Stimulated activated naive B cell treated with anti-CD40 and anti-IgM and Interleukin-4, amounts not matched to agents 10 μg/mL and 1 μg/mL and 100 μg/mL, for 72 hours (primary cell): ENCODE data around the gene BBS9.
"Not testable (repeated sequence)": the region's sequence is repeated elsewhere in the genome, so short reads cannot be mapped to it uniquely, and the experiment has no call there.

ENCODE experiments used
- ATAC-seq, 2 donors: fragments of 150-1000 bp; cut with Tn5 transposase; replicated peaks; 2 replicates each; pipeline ENCODE4 v1.10.0; 2021; ENCODE audit warnings: moderate library complexity in 1 of 2
- DNase-seq: peaks from one replicate; pipeline ENCODE4 v3.0.0; 2021
- H3K27ac Mint-ChIP-seq: one replicate; pipeline ENCODE4 v1.8.0; 2022; ENCODE audit warnings: mild to moderate bottlenecking, mixed read lengths
- H3K27me3 Mint-ChIP-seq, 2 donors: one replicate each; pipeline ENCODE4 v1.8.0; 2022; ENCODE audit warnings: mixed read lengths in 2 of 2
- H3K36me3 Mint-ChIP-seq, 2 donors: one replicate each; pipeline ENCODE4 v1.8.0; 2022; ENCODE audit warnings: mixed read lengths in 2 of 2, mild to moderate bottlenecking in 1 of 2
- H3K4me1 Mint-ChIP-seq, 2 donors: one replicate each; pipeline ENCODE4 v1.8.0; 2022; ENCODE audit warnings: mixed read lengths in 2 of 2, mild to moderate bottlenecking in 1 of 2
- H3K4me3 Mint-ChIP-seq, 2 donors: one replicate each; pipeline ENCODE4 v1.8.0; 2022; ENCODE audit warnings: mild to moderate bottlenecking in 2 of 2, mixed read lengths in 2 of 2, moderate library complexity in 1 of 2
- H3K9me3 Mint-ChIP-seq, 2 donors: one replicate each; pipeline ENCODE4 v1.8.0; 2022; ENCODE audit warnings: mixed read lengths in 2 of 2, mild to moderate bottlenecking in 1 of 2

Gene BBS9

DNA sequence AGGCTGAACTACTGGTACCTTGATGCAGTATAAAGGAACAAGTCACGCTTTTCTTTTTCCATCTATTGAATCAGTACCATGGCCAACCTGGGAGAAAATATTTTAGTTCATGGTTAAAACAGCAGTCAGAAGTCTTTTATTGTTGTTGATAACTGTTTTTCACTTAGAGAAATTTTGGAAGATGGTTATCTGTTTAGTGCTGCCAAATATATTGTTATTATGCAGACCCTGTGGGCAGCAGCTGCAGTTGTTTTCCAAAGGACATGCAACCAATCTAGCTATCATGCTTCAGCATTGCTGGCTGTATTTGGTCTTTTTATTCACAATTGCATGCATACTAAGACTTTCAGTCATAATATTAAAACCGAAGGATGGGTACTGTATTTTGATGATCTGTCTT is 169.5 kb downstream of the BBS9 start:
- no peak for DNase-seq
- H3K9me3 Mint-ChIP-seq = peaks cover 25% of the 10 kb centered on the region in 2 donors
- H3K36me3 Mint-ChIP-seq = peaks cover 30 to 37% of the 10 kb centered on the region in 2 donors

DNA sequence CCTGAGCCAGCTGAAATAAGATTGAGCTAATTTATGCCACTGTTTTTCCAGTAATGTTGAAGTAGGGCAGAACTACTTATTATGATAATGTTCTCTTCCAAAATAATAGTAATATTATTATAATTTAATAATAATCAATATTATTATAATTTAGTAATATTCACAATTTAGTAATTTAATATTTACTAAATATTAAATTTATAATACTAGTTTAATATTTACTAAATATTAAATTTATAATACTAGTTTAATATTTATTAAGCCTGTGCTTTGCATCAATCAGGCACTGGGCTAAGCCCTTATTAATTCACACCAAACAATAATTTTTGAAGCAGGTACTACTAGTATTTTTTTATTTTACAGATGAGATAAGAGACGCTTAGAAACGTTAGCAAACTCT is 170.1 kb downstream of the BBS9 start:
- Mint-ChIP-seq H3K4me3 (no peak overlapping the region), H3K27ac (no peak overlapping the region), H3K27me3 (no peaks in the 10 kb centered on the region), H3K4me1 (peaks cover 0 to 2% of the 10 kb centered on the region in 2 donors), H3K36me3 (peaks cover 34 to 43% of the 10 kb centered on the region in 2 donors), H3K9me3 (peaks cover 25 to 26% of the 10 kb centered on the region in 2 donors)
- DNase-seq = no peak
- ATAC-seq = no peak

More for the DNA sequence above, 169.5 kb downstream of the BBS9 start:
- Mint-ChIP-seq H3K4me1 (peaks cover 0 to 2% of the 10 kb centered on the region in 2 donors), H3K4me3 (no peak overlapping the region), H3K27ac (no peak overlapping the region), H3K27me3 (no peaks in the 10 kb centered on the region)
- no peak for ATAC-seq

DNA sequence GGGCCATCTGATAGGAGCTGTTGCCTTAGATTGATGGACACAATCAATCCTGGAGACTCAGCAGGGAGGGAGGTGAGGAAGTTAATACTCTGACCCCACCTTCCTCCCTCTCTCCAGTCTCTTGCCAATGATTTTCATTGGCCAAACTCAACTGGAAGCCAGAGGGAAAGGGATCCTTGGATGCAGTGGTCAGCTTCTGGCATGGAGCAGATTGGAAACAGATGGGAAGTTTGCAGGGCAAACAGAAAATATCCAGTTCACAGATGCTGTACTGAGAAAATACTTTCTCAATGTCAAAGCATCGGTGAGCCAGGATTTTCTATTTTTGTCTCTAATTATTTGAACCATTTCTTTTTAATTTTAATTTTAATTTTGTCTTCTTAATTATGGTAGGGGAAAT is 170.8 kb downstream of the BBS9 start:
- no peak for DNase-seq
- Mint-ChIP-seq H3K36me3 (peaks cover 36 to 50% of the 10 kb centered on the region in 2 donors), H3K9me3 (peaks cover 25 to 26% of the 10 kb centered on the region in 2 donors), H3K27me3 (no peaks in the 10 kb centered on the region), H3K27ac (no peak overlapping the region), H3K4me3 (no peak overlapping the region), H3K4me1 (peaks cover 0 to 2% of the 10 kb centered on the region in 2 donors)
- no peak for ATAC-seq

DNA sequence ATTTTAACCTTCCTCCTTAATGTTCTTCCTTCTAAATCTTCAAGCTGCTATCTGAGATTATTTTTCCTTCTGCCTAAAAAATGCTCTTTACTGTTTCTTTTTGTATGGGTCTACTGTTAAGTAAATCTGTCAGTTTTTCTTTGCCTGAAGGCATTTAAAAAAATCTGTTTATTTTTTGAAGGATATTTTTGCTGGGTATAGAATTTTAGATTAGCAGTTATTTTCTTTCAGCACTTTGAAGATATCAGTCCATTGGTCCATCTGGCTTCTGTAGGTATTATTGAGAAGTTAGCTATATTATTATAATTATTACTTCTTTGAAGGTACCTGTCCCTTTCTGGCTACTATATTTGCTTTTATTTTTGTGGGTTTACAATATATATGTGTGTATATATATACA is 171.4 kb downstream of the BBS9 start:
- Mint-ChIP-seq H3K36me3 (peaks cover 37 to 56% of the 10 kb centered on the region in 2 donors), H3K27me3 (no peaks in the 10 kb centered on the region), H3K27ac (no peak overlapping the region), H3K4me3 (no peak overlapping the region), H3K4me1 (peaks cover 0 to 2% of the 10 kb centered on the region in 2 donors), H3K9me3 (peaks cover 27 to 28% of the 10 kb centered on the region in 2 donors)
- no peak for ATAC-seq
- DNase-seq = no peak

DNA sequence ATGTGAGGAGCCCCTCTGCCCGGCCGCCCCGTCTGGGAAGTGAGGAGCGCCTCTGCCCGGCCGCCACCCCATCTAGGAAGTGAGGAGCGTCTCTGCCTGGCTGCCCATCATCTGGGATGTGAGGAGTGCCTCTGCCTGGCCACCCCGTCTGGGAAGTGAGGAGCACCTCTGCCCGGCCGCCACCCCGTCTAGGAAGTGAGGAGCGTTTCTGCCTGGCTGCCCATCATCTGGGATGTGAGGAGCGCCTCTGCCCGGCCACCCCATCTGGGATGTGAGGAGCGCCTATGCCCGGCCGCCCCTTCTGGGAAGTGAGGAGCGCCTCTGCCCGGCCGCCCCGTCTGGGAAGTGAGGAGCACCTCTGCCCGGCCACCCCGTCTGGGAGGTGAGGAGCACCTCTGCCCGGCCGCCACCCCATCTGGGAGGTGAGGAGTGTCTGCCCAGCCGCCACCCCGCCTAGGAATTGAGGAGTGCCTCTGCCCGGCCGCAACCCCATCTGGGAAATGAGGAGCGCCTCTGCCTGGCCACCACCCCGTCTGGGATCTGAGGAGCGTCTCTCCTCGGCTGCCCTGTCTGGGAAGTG is 174.7 kb downstream of the BBS9 start:
- H3K36me3 Mint-ChIP-seq = peaks cover 46 to 64% of the 10 kb centered on the region in 2 donors
- not testable (repeated sequence) for H3K4me3 Mint-ChIP-seq

DNA sequence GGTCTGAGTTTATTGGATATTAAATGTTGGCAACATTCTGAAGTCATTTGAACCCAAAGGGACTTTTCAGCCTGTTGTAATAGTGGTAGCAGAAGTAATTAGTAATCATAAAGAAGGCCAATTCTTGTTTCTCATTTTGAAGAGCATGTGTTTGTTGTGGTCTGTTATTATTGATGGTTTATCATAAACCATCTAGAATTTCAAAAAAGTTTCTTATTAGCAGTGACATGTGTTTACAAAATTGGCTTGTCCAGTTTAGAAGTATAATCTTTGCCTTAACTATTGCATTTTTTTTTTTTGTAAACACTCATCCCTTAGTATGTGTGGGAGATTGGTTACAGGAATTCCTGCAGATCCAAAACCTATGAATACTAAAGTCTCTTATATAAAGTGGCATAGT is 177.8 kb downstream of the BBS9 start:
- Mint-ChIP-seq H3K27me3 (no peaks in the 10 kb centered on the region), H3K9me3 (peaks cover 13 to 15% of the 10 kb centered on the region in 2 donors)
- DNase-seq = no peak

More for the DNA sequence above, 174.7 kb downstream of the BBS9 start:
- H3K4me1 Mint-ChIP-seq, DNase-seq, H3K27me3 Mint-ChIP-seq, ATAC-seq: not testable (repeated sequence)
- Mint-ChIP-seq H3K27ac (peak overlapping the region; percentile 47), H3K9me3 (peaks cover 30% of the 10 kb centered on the region in 2 donors)

DNA sequence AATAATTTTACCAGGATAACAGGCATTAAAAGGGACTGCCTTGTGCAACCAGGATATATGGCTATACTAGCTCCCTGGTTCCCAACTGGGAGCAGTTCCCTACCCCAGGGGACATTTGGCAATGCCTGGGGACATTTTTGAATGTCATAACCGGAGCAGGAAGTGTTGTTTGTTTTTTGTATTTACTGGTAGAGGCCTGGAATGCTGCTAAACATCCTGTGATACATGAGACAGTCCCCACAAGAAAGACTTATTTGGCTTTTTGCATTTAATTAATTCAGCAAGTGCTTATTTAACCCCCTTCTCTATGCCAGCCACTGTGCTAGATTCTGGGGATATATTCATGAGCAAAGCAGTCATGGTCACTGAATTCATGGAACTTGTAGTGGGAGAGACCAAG is 181.2 kb downstream of the BBS9 start:
- no peaks in the 10 kb centered on the region for H3K4me1 Mint-ChIP-seq
- ATAC-seq (no peak), DNase-seq (no peak)
- H3K27ac Mint-ChIP-seq = no peak overlapping the region
- peaks cover 10 to 11% of the 10 kb centered on the region in 2 donors for H3K9me3 Mint-ChIP-seq
- H3K4me3 Mint-ChIP-seq = no peak overlapping the region
- H3K36me3 Mint-ChIP-seq = peaks cover 24% of the 10 kb centered on the region in 2 donors
- H3K27me3 Mint-ChIP-seq = no peaks in the 10 kb centered on the region

More for the DNA sequence above, 177.8 kb downstream of the BBS9 start:
- no peak for ATAC-seq
- Mint-ChIP-seq H3K36me3 (peaks cover 30 to 41% of the 10 kb centered on the region in 2 donors), H3K27ac (no peak overlapping the region), H3K4me3 (no peak overlapping the region), H3K4me1 (peaks cover 0 to 2% of the 10 kb centered on the region in 2 donors)

DNA sequence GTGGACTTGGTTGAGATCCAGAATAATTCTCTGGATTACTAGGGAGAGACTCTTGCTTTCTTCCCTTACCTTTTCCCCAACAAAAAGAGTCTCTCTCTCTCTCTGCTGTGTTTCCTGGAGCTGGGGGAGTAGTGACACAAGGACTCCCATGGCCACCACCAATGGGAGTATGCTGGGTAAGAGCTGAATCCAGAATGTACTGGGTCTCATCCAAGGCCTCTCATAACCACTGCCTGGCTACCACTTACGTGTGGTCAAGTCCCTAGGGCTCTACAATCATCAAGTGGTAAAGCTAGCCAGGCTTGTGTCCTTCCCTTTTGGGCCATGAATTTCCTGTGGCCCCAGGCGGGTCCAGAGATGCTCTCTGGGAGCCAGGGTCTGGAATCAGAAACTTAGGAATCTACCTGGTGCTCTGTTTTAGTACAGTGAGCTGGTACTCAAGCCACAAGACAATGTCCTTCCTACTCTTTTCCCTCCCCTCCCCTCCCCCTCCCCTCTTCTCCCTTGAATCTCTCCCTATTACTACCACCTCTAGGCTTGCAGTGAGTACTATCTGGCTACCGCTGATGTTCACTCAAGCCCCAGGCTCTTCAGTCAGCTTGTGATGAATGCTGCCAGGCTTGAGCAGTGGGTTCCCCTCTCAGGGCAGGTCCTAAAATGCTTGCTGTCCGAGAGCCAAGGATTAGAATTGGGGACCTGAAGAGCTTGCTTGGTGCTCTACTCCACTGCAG is 196.6 kb downstream of the BBS9 start:
- DNase-seq = no peak
- ATAC-seq = no peak
- Mint-ChIP-seq H3K9me3 (peaks cover 22 to 24% of the 10 kb centered on the region in 2 donors), H3K4me3 (no peak overlapping the region), H3K4me1 (no peaks in the 10 kb centered on the region), H3K27me3 (no peaks in the 10 kb centered on the region), H3K36me3 (peaks cover 36 to 54% of the 10 kb centered on the region in 2 donors), H3K27ac (no peak overlapping the region)

DNA sequence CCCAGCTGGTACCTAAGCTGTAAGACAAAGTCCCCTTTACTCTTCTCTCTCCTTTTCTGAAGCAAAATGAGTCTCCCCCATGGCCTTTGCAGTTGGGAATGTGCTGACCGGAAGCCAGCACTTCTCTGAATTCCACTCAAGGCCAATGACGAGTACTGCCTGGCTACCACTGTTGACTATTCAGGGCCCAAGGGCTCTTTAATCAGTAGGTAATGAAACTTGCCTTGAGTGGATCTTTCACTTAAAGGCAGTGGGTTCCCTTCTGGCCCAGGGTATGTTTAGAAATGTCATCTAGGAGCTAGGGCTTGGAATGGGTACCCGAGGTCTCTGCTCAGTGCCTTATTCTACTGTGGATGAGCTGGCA is 197.1 kb downstream of the BBS9 start:
- H3K4me3 Mint-ChIP-seq = no peak overlapping the region
- H3K27ac Mint-ChIP-seq = no peak overlapping the region
- H3K4me1 Mint-ChIP-seq = no peaks in the 10 kb centered on the region
- ATAC-seq (no peak), DNase-seq (no peak)
- peaks cover 32 to 53% of the 10 kb centered on the region in 2 donors for H3K36me3 Mint-ChIP-seq
- peaks cover 19% of the 10 kb centered on the region in 2 donors for H3K9me3 Mint-ChIP-seq
- H3K27me3 Mint-ChIP-seq = no peaks in the 10 kb centered on the region

DNA sequence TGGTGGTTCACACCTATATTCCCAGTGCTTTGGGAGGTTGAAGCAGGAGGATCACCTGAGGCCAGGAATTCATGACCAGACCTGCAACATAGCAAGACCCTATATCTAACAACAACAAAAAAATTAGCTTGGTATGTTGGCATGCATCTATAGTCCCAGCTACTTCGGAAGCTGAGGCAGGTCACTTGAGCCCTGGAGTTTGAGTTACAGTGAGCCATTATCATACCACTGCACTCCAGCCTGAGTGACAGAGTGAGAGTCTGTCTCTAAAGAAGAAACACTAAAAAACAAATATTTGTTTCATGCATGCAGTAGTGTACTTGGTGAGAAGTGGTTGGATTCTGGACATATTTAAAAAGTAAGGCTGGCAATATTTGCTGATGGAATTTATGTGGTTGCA is 198.1 kb downstream of the BBS9 start:
- H3K9me3 Mint-ChIP-seq = peaks cover 14 to 19% of the 10 kb centered on the region in 2 donors
- no peak for DNase-seq
- H3K36me3 Mint-ChIP-seq = peaks cover 23 to 44% of the 10 kb centered on the region in 2 donors
- H3K4me1 Mint-ChIP-seq = no peaks in the 10 kb centered on the region
- ATAC-seq = no peak
- no peak overlapping the region for H3K4me3 Mint-ChIP-seq
- H3K27me3 Mint-ChIP-seq = no peaks in the 10 kb centered on the region
- no peak overlapping the region for H3K27ac Mint-ChIP-seq

DNA sequence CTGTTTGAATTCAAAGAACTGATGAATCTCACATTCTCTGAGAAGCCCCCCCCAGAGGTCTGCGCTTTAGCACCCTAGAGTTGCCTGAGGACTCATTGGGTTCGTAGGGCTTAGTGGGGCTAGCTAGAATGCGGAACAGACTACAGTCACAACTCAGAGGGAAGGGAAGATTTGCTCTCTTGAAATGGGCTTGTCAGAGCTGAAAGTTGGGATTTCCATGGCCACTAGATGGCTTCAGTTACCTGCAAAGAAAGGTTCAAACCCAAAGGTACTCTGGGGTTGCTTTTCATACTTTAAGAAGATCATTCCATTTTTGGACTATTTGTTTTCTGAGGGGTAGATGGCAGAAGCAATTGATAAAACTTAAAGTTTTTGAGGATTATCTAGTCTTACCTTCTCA is 205.0 kb downstream of the BBS9 start:
- Mint-ChIP-seq H3K4me3 (no peak overlapping the region), H3K27me3 (no peaks in the 10 kb centered on the region), H3K27ac (no peak overlapping the region), H3K9me3 (no peaks in the 10 kb centered on the region), H3K36me3 (no peaks in the 10 kb centered on the region), H3K4me1 (no peaks in the 10 kb centered on the region)
- no peak for ATAC-seq
- no peak for DNase-seq

DNA sequence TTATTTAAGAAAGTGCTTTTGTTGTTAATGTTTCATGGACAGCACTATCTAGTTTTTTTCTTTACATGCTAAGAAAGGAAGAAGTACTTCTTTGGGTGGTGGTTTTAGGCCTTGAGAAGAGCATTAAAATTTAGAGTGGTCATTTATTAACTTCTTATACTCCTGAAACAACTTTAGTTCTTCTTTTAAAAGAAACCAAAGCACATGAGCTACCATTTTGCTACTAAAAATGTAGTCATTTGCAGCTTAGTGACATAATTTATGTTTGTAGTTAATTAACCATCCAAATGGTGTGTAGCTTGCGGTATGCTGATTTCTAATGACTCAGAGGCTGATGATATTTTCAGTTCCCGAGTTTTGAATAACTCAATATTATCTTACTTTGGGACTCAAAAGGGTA is 207.5 kb downstream of the BBS9 start:
- no peak for DNase-seq
- no peak overlapping the region for H3K4me3 Mint-ChIP-seq
- no peaks in the 10 kb centered on the region for H3K36me3 Mint-ChIP-seq
- no peak for ATAC-seq
- H3K27me3 Mint-ChIP-seq = no peaks in the 10 kb centered on the region
- no peak overlapping the region for H3K27ac Mint-ChIP-seq
- no peaks in the 10 kb centered on the region for H3K4me1 Mint-ChIP-seq
- no peaks in the 10 kb centered on the region for H3K9me3 Mint-ChIP-seq

DNA sequence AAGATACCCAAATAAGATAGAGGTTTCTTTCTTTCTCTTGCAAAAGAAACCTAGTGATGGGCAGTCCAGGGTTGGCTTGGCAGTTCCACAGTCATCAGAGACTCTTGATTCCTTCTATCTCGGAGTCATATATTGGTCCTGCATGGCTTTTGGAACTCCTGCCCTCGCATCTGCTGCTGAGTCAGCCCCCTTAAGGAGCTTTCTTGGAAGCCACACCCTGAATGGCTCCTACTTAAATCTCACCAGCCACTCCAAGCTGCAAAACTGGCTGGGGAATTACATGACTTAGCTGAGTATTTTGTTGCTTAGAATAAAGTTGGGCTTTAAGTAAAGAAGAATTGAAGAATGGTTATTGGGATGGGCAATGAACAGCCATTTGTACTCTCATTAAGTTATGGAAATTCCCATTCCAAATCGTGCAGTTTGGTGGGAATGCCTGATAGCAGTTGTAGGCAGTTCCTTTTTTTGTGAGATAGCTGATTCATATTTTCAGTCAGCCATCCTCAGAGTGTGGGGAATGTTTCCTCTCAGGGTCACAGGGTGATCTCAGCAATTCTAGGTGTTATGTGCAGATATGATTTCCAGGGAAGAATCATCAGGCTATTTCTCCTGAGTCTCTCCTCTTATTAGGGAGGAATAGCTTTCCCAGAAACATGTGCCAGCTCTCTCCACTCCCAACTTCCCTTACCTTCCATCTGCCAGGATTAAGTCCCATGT is 209.9 kb downstream of the BBS9 start:
- no peak for DNase-seq
- Mint-ChIP-seq H3K27me3 (no peaks in the 10 kb centered on the region), H3K36me3 (no peaks in the 10 kb centered on the region), H3K4me1 (no peaks in the 10 kb centered on the region), H3K9me3 (no peaks in the 10 kb centered on the region), H3K27ac (no peak overlapping the region), H3K4me3 (no peak overlapping the region)
- no peak for ATAC-seq

DNA sequence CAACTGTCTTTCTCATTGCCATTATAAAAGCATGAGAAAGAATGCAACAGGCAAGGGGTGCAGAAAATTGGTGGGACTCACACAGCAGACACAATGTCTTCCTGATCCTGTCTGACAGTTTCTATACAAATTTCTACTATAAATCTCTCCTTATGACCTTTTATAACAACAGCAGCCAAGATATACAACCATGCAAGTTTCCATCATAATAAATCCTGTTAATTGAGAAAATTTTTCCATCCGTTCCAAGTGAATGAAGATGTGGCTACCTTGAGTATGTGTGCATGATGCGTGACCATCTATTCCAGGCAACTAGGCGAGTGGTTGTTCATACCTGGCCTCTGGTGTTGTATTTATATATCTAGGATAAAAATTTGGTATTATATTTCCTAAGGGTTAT is 216.7 kb downstream of the BBS9 start:
- Mint-ChIP-seq H3K27me3 (no peaks in the 10 kb centered on the region), H3K4me3 (no peak overlapping the region), H3K4me1 (no peaks in the 10 kb centered on the region), H3K27ac (no peak overlapping the region), H3K9me3 (no peaks in the 10 kb centered on the region), H3K36me3 (peaks cover 5 to 12% of the 10 kb centered on the region in 2 donors)
- no peak for DNase-seq
- no peak for ATAC-seq

DNA sequence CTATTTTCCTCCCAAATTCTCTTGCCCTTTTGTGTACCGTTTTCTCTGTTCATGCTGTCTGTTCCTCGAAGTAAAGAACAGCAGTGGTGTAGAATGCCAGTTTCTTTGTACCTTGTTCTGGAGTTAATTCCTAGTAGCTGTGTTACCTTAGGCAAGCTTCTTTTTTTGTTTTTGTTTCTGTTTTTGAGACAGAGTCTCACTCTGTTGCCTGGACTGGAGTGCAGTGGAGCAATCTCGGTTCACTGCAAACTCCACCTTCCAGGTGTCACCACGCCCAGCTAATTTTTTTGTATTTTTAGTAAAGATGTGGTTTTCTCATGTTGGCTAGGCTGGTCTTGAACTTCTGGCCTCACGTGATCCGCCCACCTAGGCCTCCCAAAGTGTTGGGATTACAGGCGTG is 221.2 kb downstream of the BBS9 start:
- Mint-ChIP-seq H3K4me1 (no peaks in the 10 kb centered on the region), H3K27ac (no peak overlapping the region), H3K9me3 (no peaks in the 10 kb centered on the region), H3K36me3 (peaks cover 7 to 21% of the 10 kb centered on the region in 2 donors), H3K27me3 (no peaks in the 10 kb centered on the region), H3K4me3 (no peak overlapping the region)
- DNase-seq = no peak
- ATAC-seq = no peak
